Nephron progenitor cell (in vitro differentiated cells): ENCODE results near the gene MLST8.
A peak's percentile ranks its signal among the peaks of the same experiment; 100 is the strongest.

Experiments
- DNase-seq: peaks from one replicate; pipeline ENCODE4 v3.0.0; 2021
- H3K27ac Mint-ChIP-seq: 2 replicates; pipeline ENCODE4 v1.8.0; 2021; ENCODE audit warnings: mild to moderate bottlenecking, moderate library complexity, mixed read lengths
- H3K27me3 Mint-ChIP-seq: 2 replicates; pipeline ENCODE4 v1.8.0; 2021; ENCODE audit warnings: mild to moderate bottlenecking, low read depth, mixed read lengths; ENCODE audit not compliant: poor library complexity
- H3K36me3 Mint-ChIP-seq: 2 replicates; pipeline ENCODE4 v1.8.0; 2021; ENCODE audit warnings: low read depth, mixed read lengths
- H3K4me1 Mint-ChIP-seq: 2 replicates; pipeline ENCODE4 v1.8.0; 2021; ENCODE audit warnings: mixed read lengths
- H3K4me3 Mint-ChIP-seq: 2 replicates; pipeline ENCODE4 v1.8.0; 2021; ENCODE audit warnings: mild to moderate bottlenecking, moderate library complexity, mixed read lengths
- H3K9me3 Mint-ChIP-seq: 2 replicates; pipeline ENCODE4 v1.8.0; 2021; ENCODE audit warnings: mild to moderate bottlenecking, moderate library complexity, mixed read lengths
- TF ChIP-seq, protein P1 (sequence below): fragments of 200-600 bp; sonication (generic); IDR thresholded peaks from 2 replicates; pipeline ENCODE4 v1.5.0; 2021; ENCODE audit warnings: antibody characterized with exemption

The MLST8 gene

DNA sequence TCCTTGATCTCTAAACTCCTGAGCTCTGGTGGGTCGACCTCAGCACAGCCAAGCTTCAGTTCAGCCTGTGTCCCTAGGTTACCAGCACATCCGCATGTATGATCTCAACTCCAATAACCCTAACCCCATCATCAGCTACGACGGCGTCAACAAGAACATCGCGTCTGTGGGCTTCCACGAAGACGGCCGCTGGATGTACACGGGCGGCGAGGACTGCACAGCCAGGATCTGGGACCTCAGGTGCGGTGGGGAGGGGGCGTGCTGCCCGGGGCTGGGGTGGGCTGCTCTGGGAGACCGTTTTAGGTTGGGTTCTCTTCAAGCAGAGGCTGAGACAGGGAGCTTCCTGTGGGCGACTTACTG is 1.1 kb downstream of the MLST8 start:
- Mint-ChIP-seq H3K36me3 (peaks cover 12% of the 10 kb centered on the region), H3K27ac (peak overlapping the region; percentile 80), H3K9me3 (peaks cover 13% of the 10 kb centered on the region), H3K4me1 (peaks cover 33% of the 10 kb centered on the region), H3K4me3 (peak overlapping the region; percentile 84), H3K27me3 (peaks cover 19% of the 10 kb centered on the region)
- no peak for DNase-seq
- TF ChIP-seq, protein P1, sequence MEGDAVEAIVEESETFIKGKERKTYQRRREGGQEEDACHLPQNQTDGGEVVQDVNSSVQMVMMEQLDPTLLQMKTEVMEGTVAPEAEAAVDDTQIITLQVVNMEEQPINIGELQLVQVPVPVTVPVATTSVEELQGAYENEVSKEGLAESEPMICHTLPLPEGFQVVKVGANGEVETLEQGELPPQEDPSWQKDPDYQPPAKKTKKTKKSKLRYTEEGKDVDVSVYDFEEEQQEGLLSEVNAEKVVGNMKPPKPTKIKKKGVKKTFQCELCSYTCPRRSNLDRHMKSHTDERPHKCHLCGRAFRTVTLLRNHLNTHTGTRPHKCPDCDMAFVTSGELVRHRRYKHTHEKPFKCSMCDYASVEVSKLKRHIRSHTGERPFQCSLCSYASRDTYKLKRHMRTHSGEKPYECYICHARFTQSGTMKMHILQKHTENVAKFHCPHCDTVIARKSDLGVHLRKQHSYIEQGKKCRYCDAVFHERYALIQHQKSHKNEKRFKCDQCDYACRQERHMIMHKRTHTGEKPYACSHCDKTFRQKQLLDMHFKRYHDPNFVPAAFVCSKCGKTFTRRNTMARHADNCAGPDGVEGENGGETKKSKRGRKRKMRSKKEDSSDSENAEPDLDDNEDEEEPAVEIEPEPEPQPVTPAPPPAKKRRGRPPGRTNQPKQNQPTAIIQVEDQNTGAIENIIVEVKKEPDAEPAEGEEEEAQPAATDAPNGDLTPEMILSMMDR = no peak

DNA sequence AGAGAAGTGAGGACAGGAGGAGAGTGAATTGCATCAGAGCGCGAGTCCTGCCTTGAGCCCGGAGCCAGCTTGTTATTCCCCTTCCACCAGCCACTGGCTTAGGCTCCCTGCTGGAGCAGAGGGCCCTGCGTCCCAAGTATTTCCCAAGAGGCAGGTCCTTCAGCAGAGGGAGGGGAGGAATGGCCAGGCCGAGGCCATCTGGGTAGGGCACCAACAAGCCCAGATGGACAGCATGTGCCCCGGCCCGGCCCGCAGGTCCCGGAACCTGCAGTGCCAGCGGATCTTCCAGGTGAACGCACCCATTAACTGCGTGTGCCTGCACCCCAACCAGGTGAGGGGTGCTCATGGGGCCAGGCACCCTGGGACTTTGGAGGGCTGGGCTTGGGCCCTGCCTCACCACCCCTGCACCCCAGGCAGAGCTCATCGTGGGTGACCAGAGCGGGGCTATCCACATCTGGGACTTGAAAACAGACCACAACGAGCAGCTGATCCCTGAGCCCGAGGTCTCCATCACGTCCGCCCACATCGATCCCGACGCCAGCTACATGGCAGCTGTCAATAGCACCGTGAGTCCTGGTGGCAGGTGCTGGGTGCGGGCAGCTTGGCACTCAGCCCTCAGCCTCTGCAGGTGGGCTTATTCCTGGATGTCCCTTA is 1.7 kb downstream of the MLST8 start:
- H3K36me3 Mint-ChIP-seq = peaks cover 12% of the 10 kb centered on the region
- peaks cover 14% of the 10 kb centered on the region for H3K27me3 Mint-ChIP-seq
- TF ChIP-seq, protein P1 = no peak
- DNase-seq = no peak
- peaks cover 37% of the 10 kb centered on the region for H3K4me1 Mint-ChIP-seq
- peak overlapping the region; percentile 84 for H3K4me3 Mint-ChIP-seq
- peaks cover 13% of the 10 kb centered on the region for H3K9me3 Mint-ChIP-seq
- H3K27ac Mint-ChIP-seq = peak overlapping the region; percentile 80

DNA sequence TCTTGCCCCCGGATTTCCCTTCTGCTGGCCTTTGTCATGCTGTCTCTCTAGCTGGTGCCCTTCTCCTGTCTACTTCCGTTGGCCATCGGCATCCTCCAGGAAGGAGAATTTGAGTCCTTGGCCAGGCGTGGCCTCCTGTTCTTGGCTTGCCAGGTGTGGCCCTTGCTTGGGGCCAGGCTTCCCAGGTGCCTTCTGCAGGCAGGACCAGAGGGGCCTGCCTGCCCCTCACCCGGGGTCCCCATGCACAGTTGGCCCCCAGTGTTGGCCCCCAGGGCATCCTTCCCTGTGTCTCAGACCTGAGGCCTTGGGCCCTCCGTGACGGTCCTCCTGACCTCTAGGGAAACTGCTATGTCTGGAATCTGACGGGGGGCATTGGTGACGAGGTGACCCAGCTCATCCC is 2.6 kb downstream of the MLST8 start:
- DNase-seq = no peak
- Mint-ChIP-seq H3K4me1 (peaks cover 47% of the 10 kb centered on the region), H3K9me3 (peaks cover 7% of the 10 kb centered on the region), H3K27me3 (peaks cover 9% of the 10 kb centered on the region), H3K27ac (no peak overlapping the region), H3K4me3 (peak overlapping the region; percentile 80), H3K36me3 (peaks cover 12% of the 10 kb centered on the region)
- TF ChIP-seq, protein P1 = no peak

DNA sequence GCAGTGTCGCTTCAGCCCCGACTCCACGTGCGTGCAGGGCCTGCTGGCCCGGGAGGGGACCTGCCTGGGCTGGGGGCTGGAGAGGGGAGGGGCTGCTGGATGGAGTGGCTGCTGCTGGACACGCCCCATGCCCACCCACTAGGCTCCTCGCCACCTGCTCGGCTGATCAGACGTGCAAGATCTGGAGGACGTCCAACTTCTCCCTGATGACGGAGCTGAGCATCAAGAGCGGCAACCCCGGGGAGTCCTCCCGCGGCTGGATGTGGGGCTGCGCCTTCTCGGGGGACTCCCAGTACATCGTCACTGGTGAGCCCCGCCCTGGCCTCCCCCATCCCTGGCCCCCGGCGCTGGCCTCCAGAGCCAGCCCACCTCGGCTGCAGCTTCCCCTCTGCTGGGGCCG is 3.1 kb downstream of the MLST8 start:
- peaks cover 51% of the 10 kb centered on the region for H3K4me1 Mint-ChIP-seq
- no peak overlapping the region for H3K27ac Mint-ChIP-seq
- H3K27me3 Mint-ChIP-seq = peaks cover 9% of the 10 kb centered on the region
- peaks cover 12% of the 10 kb centered on the region for H3K36me3 Mint-ChIP-seq
- H3K9me3 Mint-ChIP-seq = peaks cover 5% of the 10 kb centered on the region
- H3K4me3 Mint-ChIP-seq = no peak overlapping the region
- TF ChIP-seq, protein P1 = no peak
- no peak for DNase-seq

DNA sequence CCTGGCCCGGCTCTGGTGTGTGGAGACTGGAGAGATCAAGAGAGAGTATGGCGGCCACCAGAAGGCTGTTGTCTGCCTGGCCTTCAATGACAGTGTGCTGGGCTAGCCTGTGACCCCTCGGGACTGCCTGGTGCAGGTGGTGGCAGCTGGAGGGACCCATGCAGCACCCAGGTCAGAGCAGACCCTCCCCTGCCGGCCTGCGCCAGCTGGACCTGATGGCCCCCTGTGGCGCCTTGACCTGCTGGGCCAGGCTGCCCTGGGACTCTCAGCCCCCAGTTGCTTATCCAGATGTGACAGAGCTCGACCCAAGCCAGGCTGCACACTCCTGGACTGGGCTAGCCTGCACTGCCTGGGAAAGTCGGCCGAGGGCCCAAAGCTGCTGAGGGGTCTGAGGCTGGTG is 3.5 kb downstream of the MLST8 start:
- H3K27me3 Mint-ChIP-seq = peaks cover 5% of the 10 kb centered on the region
- no peak for DNase-seq
- peaks cover 12% of the 10 kb centered on the region for H3K36me3 Mint-ChIP-seq
- TF ChIP-seq, protein P1 = no peak
- H3K4me3 Mint-ChIP-seq = no peak overlapping the region
- H3K9me3 Mint-ChIP-seq = peaks cover under 1% of the 10 kb centered on the region
- no peak overlapping the region for H3K27ac Mint-ChIP-seq
- peaks cover 56% of the 10 kb centered on the region for H3K4me1 Mint-ChIP-seq

DNA sequence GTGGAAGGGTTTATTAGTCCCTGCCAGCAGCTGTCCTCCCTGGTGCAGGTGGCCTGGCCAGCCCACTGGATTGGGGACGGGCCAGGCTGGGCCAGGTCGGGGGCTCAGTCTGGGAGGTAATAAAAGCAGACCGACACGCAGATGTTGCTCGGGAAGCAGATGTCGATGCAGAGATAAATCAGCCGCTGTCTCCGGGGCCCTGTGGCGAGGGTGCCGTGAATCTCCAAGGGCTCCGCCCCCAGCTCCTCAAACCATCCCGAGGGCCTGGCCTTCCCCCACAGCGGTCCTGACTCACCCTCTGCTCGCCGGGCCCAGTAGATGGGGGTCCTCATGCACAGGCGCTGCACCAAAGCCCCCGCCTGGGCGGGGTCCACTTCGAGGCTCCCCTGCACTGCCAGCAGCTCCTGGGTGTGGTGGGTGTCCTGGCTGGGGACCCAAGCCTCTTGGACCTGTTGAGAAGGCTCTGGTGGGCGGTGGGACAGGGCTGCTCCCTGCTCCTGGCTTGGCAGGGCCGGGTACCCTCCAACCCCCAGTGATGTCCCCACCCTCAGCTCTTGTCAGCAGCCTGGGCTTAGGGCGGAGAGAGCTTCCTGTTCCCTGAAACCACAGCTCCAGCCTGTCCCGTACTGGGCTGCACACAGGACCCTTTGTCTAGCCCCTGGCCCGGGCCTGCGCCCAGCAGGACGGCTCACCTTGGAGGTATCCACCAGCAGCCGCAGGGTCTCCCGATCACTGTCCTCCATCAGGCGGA is 4.2 kb downstream of the MLST8 start:
- DNase-seq = no peak
- no peaks in the 10 kb centered on the region for H3K9me3 Mint-ChIP-seq
- peaks cover 12% of the 10 kb centered on the region for H3K36me3 Mint-ChIP-seq
- TF ChIP-seq, protein P1 = no peak
- H3K4me1 Mint-ChIP-seq = peaks cover 53% of the 10 kb centered on the region
- no peak overlapping the region for H3K4me3 Mint-ChIP-seq
- peaks cover 3% of the 10 kb centered on the region for H3K27me3 Mint-ChIP-seq
- H3K27ac Mint-ChIP-seq = no peak overlapping the region
